ENCODE data around the gene CORT. TPM values are rescaled to one million over a fixed set of nuclear protein-coding genes. Genes with fewer than 3 reads are reported as not detected.

Gene CORT
- total RNA-seq (under 1 TPM in 4 of 7 donors, not detected in 3; 0.23 to 0.51 (median 0.44) TPM), polyA plus RNA-seq (under 1 TPM in 1 of 2 donors, not detected in 1; 0.11 TPM)
- long read RNA-seq, donor 1: 0 reads
- long read RNA-seq, donor 2: 0 reads
- long read RNA-seq, donor 3: 0 reads

- Histone ChIP-seq H3K27ac (no peak within 1 kb of the TSS), H3K9me3 (no peaks in the 10 kb centered on the region), H3K36me3 (no peaks in the 10 kb centered on the region), H3K4me1 (ENCODE audit: insufficient read depth) (no peaks in the 10 kb centered on the region), H3K4me3 (no peak within 1 kb of the TSS), H3K27me3 (no peaks in the 10 kb centered on the region)
- TF ChIP-seq POLR2A (IDR thresholded peaks at IDR 0.05) (no peak), CTCF (IDR thresholded peaks at IDR 0.05) (no peak), EP300 (IDR thresholded peaks at IDR 0.05) (no peak)
- intact Hi-C loops (cut with DNase I): no loop called here
- no peak for DNase-seq
- WGBS, 3 donors: 92 to 94% (median 94%) methylated on average over 10 of the region's 10 CpGs
Observed at GRCh38 chr1:10449751-10450150, at the start of gene CORT. Gene CORT (plus strand): TSS chr1:10450031. CDS start chr1:10450224, 193 bp downstream.

- no peak overlapping the region for H3K27ac ChIP-seq
- 13 to 19% (median 16%) methylated on average over 1 of the region's 1 CpG for WGBS, 3 donors
Observed at GRCh38 chr1:10401281-10401680, 48.5 kb upstream of the CORT start.

GRCh38 chr1:10402729-10403274 lies 47.0 kb upstream of the CORT start:
- no peak overlapping the region for H3K4me3 ChIP-seq
- DNase-seq: no peak
- no peak overlapping the region for H3K27ac ChIP-seq
- H3K9me3 ChIP-seq: no peaks in the 10 kb centered on the region
- no peaks in the 10 kb centered on the region for H3K36me3 ChIP-seq
- 91 to 95% (median 94%) methylated on average over 9 of the region's 9 CpGs for WGBS, 3 donors
- intact Hi-C loops (cut with DNase I): no loop called here
- H3K27me3 ChIP-seq: no peaks in the 10 kb centered on the region
- peaks cover 7% of the 10 kb centered on the region for H3K4me1 ChIP-seq (ENCODE audit: insufficient read depth)
- TF ChIP-seq POLR2A (IDR thresholded peaks at IDR 0.05) (no peak), EP300 (IDR thresholded peaks at IDR 0.05) (no peak), CTCF (IDR thresholded peaks at IDR 0.05) (no peak)

More at GRCh38 chr1:10401281-10401680, 48.5 kb upstream of the CORT start:
- Histone ChIP-seq H3K9me3 (no peaks in the 10 kb centered on the region), H3K4me3 (no peak overlapping the region), H3K27me3 (no peaks in the 10 kb centered on the region), H3K4me1 (ENCODE audit: insufficient read depth) (peaks cover 9% of the 10 kb centered on the region), H3K36me3 (no peaks in the 10 kb centered on the region)
- no peak for TF ChIP-seq CTCF (IDR thresholded peaks at IDR 0.05)
- TF ChIP-seq EP300 (IDR thresholded peaks at IDR 0.05): no peak
- TF ChIP-seq POLR2A (IDR thresholded peaks at IDR 0.05): no peak
- intact Hi-C loops (cut with DNase I): no loop called here
- DNase-seq: no peak

- Histone ChIP-seq H3K36me3 (no peaks in the 10 kb centered on the region), H3K27me3 (no peaks in the 10 kb centered on the region), H3K27ac (no peak overlapping the region), H3K4me3 (no peak overlapping the region), H3K9me3 (no peaks in the 10 kb centered on the region), H3K4me1 (ENCODE audit: insufficient read depth) (no peaks in the 10 kb centered on the region)
- WGBS, 3 donors: 82 to 89% (median 89%) methylated on average over 2 of the region's 2 CpGs
- TF ChIP-seq EP300 (IDR thresholded peaks at IDR 0.05) (no peak), POLR2A (IDR thresholded peaks at IDR 0.05) (no peak), CTCF (IDR thresholded peaks at IDR 0.05) (no peak)
- DNase-seq: no peak
- intact Hi-C loops (cut with DNase I): no loop called here
Observed at GRCh38 chr1:10407201-10407600, 42.6 kb upstream of the CORT start.
